IMR-90 (cell line): ENCODE data around the gene CIZ1. TPM values are rescaled to one million over a fixed set of nuclear protein-coding genes. Genes with fewer than 3 reads are reported as not detected.

Source experiments
- ATAC-seq: fragments of 200-7000 bp; cut with Tn5 transposase; 2 replicates; pipeline ENCODE4 v1.9.1; 2020; ENCODE audit warnings: low read depth, mild to moderate bottlenecking, moderate library complexity
- BruUV-seq: library from RNA; stranded (reverse); fragments of 400-500 nt; replicated peaks from 2 replicates; lab custom pipeline; 2021; lab: Mats Ljungman, UMichigan
- CTCF ChIA-PET: fragments of 300-600 bp; formaldehyde crosslinking; extraction: SDS; loops from one replicate; lab custom pipeline; 2021; ENCODE audit warnings: antibody characterized with exemption; lab: Yijun Ruan, JAX
- POLR2A ChIA-PET: fragments of 300-600 bp; sonication (Branson Sonifier 250); formaldehyde crosslinking; loops from one replicate; lab custom pipeline; 2022; ENCODE audit warnings: antibody characterized with exemption; ENCODE audit not compliant: unreplicated experiment; lab: Charles Lee
- DNase-seq: peaks from one replicate; pipeline ENCODE4 v3.0.0; 2013
- H2AFZ ChIP-seq: replicated peaks from 2 replicates; pipeline ENCODE3; 2013; ENCODE audit warnings: low read length, mild to moderate bottlenecking; ENCODE audit not compliant: poor library complexity
- H2AK5ac ChIP-seq: 2 replicates; pipeline ENCODE4 v1.6.1; 2013; ENCODE audit warnings: low read depth, low read length, inconsistent platforms
- H2AK9ac ChIP-seq: replicated peaks from 2 replicates; pipeline ENCODE3; 2013; ENCODE audit warnings: mild to moderate bottlenecking, low read depth, low read length, moderate library complexity; ENCODE audit not compliant: poor library complexity
- H2BK120ac ChIP-seq: 2 replicates; pipeline ENCODE4 v1.6.1; 2013; ENCODE audit warnings: low read depth, low read length, inconsistent platforms
- H2BK15ac ChIP-seq: 3 replicates; pipeline ENCODE4 v1.6.1; 2013; ENCODE audit warnings: low read depth, low read length, inconsistent platforms
- H2BK20ac ChIP-seq: 2 replicates; pipeline ENCODE4 v1.6.1; 2013; ENCODE audit warnings: low read depth, mild to moderate bottlenecking, inconsistent platforms, low read length, moderate library complexity
- H2BK5ac ChIP-seq: 2 replicates; pipeline ENCODE4 v1.6.1; 2013; ENCODE audit warnings: mild to moderate bottlenecking, low read depth, low read length, inconsistent platforms; ENCODE audit not compliant: poor library complexity, severe bottlenecking
- H3K14ac ChIP-seq: replicated peaks from 2 replicates; pipeline ENCODE4 v1.6.1; 2013; ENCODE audit warnings: low read depth, low read length, inconsistent platforms
- H3K18ac ChIP-seq: 2 replicates; pipeline ENCODE4 v1.6.1; 2013; ENCODE audit warnings: low read depth, low read length, control low read depth
- H3K23ac ChIP-seq: 2 replicates; pipeline ENCODE4 v1.6.1; 2013; ENCODE audit warnings: low read depth, low read length, inconsistent platforms
- H3K27ac ChIP-seq: 2 replicates; pipeline ENCODE4 v1.5.1; 2013; ENCODE audit warnings: mild to moderate bottlenecking, control low read depth, low read length; ENCODE audit not compliant: insufficient read depth
- H3K27me3 ChIP-seq: 2 replicates; pipeline ENCODE4 v1.6.1; 2013; ENCODE audit warnings: low read length; ENCODE audit not compliant: control insufficient read depth, insufficient read depth
- H3K36me3 ChIP-seq: 2 replicates; pipeline ENCODE4 v1.6.1; 2013; ENCODE audit warnings: low read length, mixed read lengths; ENCODE audit not compliant: control insufficient read depth, insufficient read depth
- H3K4ac ChIP-seq: 2 replicates; pipeline ENCODE4 v1.6.1; 2013; ENCODE audit warnings: low read depth, low read length, inconsistent platforms
- H3K4me1 ChIP-seq: 2 replicates; pipeline ENCODE4 v1.6.1; 2013; ENCODE audit warnings: low read length, mixed read lengths; ENCODE audit not compliant: control insufficient read depth, insufficient read depth
- H3K4me2 ChIP-seq: 2 replicates; pipeline ENCODE4 v1.6.1; 2013; ENCODE audit warnings: low read depth, mild to moderate bottlenecking, control low read depth, low read length, moderate library complexity
- H3K4me3 ChIP-seq: 2 replicates; pipeline ENCODE4 v1.5.1; 2013; ENCODE audit warnings: low read depth, mild to moderate bottlenecking, control low read depth, low read length, moderate library complexity; ENCODE audit not compliant: insufficient read depth
- H3K56ac ChIP-seq: 2 replicates; pipeline ENCODE4 v1.6.1; 2013; ENCODE audit warnings: low read length, inconsistent platforms; ENCODE audit not compliant: insufficient read depth; ENCODE audit errors: extremely low read depth
- H3K79me1 ChIP-seq, 2 experiments: 2 replicates each; pipeline ENCODE4 v1.6.1; 2013; ENCODE audit warnings: low read length in 2 of 2, inconsistent platforms in 1 of 2, low read depth in 1 of 2
- H3K9ac ChIP-seq: 2 replicates; pipeline ENCODE4 v1.6.1; 2013; ENCODE audit warnings: low read depth, low read length, control low read depth
- H3K9me1 ChIP-seq: 2 replicates; pipeline ENCODE4 v1.6.1; 2013; ENCODE audit warnings: low read length, inconsistent platforms; ENCODE audit not compliant: insufficient read depth
- H3K9me3 ChIP-seq: 2 replicates; pipeline ENCODE4 v1.6.1; 2013; ENCODE audit warnings: low read length; ENCODE audit not compliant: control insufficient read depth, insufficient read depth
- H4K20me1 ChIP-seq: 2 replicates; pipeline ENCODE4 v1.6.1; 2013; ENCODE audit warnings: low read length, inconsistent platforms; ENCODE audit not compliant: insufficient read depth
- H4K5ac ChIP-seq: 2 replicates; pipeline ENCODE4 v1.6.1; 2013; ENCODE audit warnings: mild to moderate bottlenecking, low read depth, low read length, control low read depth
- H4K8ac ChIP-seq, 2 experiments: 2 replicates each; pipeline ENCODE4 v1.6.1; 2013; ENCODE audit warnings: low read depth in 2 of 2, low read length in 2 of 2, control low read depth in 1 of 2, inconsistent platforms in 1 of 2
- H4K91ac ChIP-seq: 2 replicates; pipeline ENCODE4 v1.6.1; 2013; ENCODE audit warnings: low read depth, low read length, inconsistent platforms; ENCODE audit not compliant: insufficient read depth
- BHLHE40 ChIP-seq: fragments of 150-350 bp; IDR thresholded peaks from 2 replicates; pipeline ENCODE4 v1.6.1; 2016; ENCODE audit warnings: mild to moderate bottlenecking, low read depth, low read length
- CEBPB ChIP-seq: IDR thresholded peaks from 2 replicates; pipeline ENCODE4 v1.6.1; 2012; ENCODE audit warnings: low read depth, low read length, improper control_type of control experiment
- CHD1 ChIP-seq: IDR thresholded peaks from 2 replicates; pipeline ENCODE4 v1.6.1; 2012; ENCODE audit warnings: low read depth, low read length, improper control_type of control experiment
- ELK1 ChIP-seq: fragments of 150-350 bp; IDR thresholded peaks from 2 replicates; pipeline ENCODE4 v1.6.1; 2016; ENCODE audit warnings: low read depth, mild to moderate bottlenecking, low read length, moderate library complexity, borderline replicate concordance
- FOS ChIP-seq: fragments of 150-350 bp; IDR thresholded peaks from 2 replicates; pipeline ENCODE4 v1.6.1; 2016; ENCODE audit warnings: low read depth, low read length
- MAFK ChIP-seq: IDR thresholded peaks from 2 replicates; pipeline ENCODE4 v1.6.1; 2012; ENCODE audit warnings: low read depth, low read length, improper control_type of control experiment
- MAZ ChIP-seq: IDR thresholded peaks from 2 replicates; pipeline ENCODE4 v1.6.1; 2012; ENCODE audit warnings: low read depth, mild to moderate bottlenecking, low read length, improper control_type of control experiment, moderate library complexity, borderline replicate concordance
- MXI1 ChIP-seq: IDR thresholded peaks from 2 replicates; pipeline ENCODE4 v1.6.1; 2012; ENCODE audit warnings: low read depth, mild to moderate bottlenecking, low read length, moderate library complexity, borderline replicate concordance
- NFE2L2 ChIP-seq: fragments of 150-350 bp; IDR thresholded peaks from 2 replicates; pipeline ENCODE4 v1.6.1; 2016; ENCODE audit warnings: low read depth, mild to moderate bottlenecking, low read length
- RAD21 ChIP-seq: IDR thresholded peaks from 2 replicates; pipeline ENCODE4 v1.6.1; 2012; ENCODE audit warnings: low read length, improper control_type of control experiment
- RCOR1 ChIP-seq: IDR thresholded peaks from 2 replicates; pipeline ENCODE4 v1.6.1; 2012; ENCODE audit warnings: mild to moderate bottlenecking, low read length, improper control_type of control experiment; ENCODE audit not compliant: insufficient replicate concordance
- RFX5 ChIP-seq: IDR thresholded peaks from 2 replicates; pipeline ENCODE4 v1.8.0; 2012; ENCODE audit warnings: low read depth, mild to moderate bottlenecking, low read length, moderate library complexity
- SMC3 ChIP-seq: fragments of 150-350 bp; IDR thresholded peaks from 2 replicates; pipeline ENCODE4 v1.6.1; 2016; ENCODE audit warnings: low read depth, mild to moderate bottlenecking, antibody characterized with exemption, low read length, moderate library complexity
- WGBS, 2 experiments: methylation state at CpG; one replicate each; pipeline versions ENCODE4 v1.1.5 to v1.1.7; 2013; ENCODE audit warnings: missing lambda C conversion rate in 2 of 2; ENCODE audit not compliant: insufficient read length in 1 of 2; ENCODE audit errors: extremely low coverage in 2 of 2; 5-methylcytosine and 5-hydroxymethylcytosine counted together
- dilution Hi-C: fragments of 300-500 bp; cut with HindIII; formaldehyde crosslinking; loops from one replicate; pipeline ENCODE4 v1.14.3; 2018; ENCODE audit warnings: low sequenced_read_pairs; ENCODE audit not compliant: unreplicated experiment
- in situ Hi-C: fragments of 300-500 bp; cut with MboI; formaldehyde crosslinking; loops from 3 replicates; pipeline ENCODE4 v1.14.3; 2019; ENCODE audit warnings: low sequenced_read_pairs, inconsistent platforms, mixed read lengths
- intact Hi-C: fragments of 100-400 bp; cut with micrococcal nuclease; formaldehyde crosslinking; loops from 2 replicates; pipeline ENCODE4 v1.10.0; 2022
- polyA plus RNA-seq, 3 experiments: library from polyadenylated mRNA; depleted of rRNA; stranded (reverse); fragments of >200 nt; gene quantifications; 2 replicates each; pipeline ENCODE4 v1.2.3, GENCODE V29; 2012; ENCODE audit warnings: low replicate concordance in 1 of 3
- total RNA-seq: library from RNA; depleted of rRNA; stranded (reverse); fragments of >200 nt; gene quantifications from 2 replicates; pipeline ENCODE4 v1.2.3, GENCODE V29; 2012
- TF ChIP-seq, protein P1 (sequence below): conservative IDR thresholded peaks from 2 replicates; pipeline ENCODE4 v1.5.1; 2012; ENCODE audit warnings: mild to moderate bottlenecking, low read depth, low read length, improper control_type of control experiment
- TF ChIP-seq, protein P2 (sequence below): fragments of 150-350 bp; IDR thresholded peaks from 2 replicates; pipeline ENCODE4 v1.6.1; 2017; ENCODE audit warnings: mild to moderate bottlenecking, antibody characterized with exemption, low read length, low read depth

The CIZ1 gene
- total and polyA plus RNA-seq, 2 of the 4 experiments (the other 2 are of a cell fraction) = 13.8 to 51.9 TPM

GRCh38 chr9:128149951-128150593, 41.3 kb downstream of the CIZ1 start:
- no peaks in the 10 kb centered on the region for H3K36me3 ChIP-seq
- H4K91ac ChIP-seq = no peak overlapping the region
- H3K23ac ChIP-seq = no peak overlapping the region
- no peak overlapping the region for H3K9ac ChIP-seq
- WGBS, 2 experiments = 64% methylated on average over 3 of the region's 11 CpGs; no CpG with 5 or more reads in 1 of the 2 experiments
- DNase-seq (no peak), ATAC-seq (no peak)
- no peak overlapping the region for H3K4me2 ChIP-seq
- peaks cover 13% of the 10 kb centered on the region; the same call in 1 of the 2 replicates for H3K27me3 ChIP-seq
- no peaks in the 10 kb centered on the region for H3K79me1 ChIP-seq
- in situ Hi-C loops = no loop called here
- no peak overlapping the region for H2BK15ac ChIP-seq
- BruUV-seq = no TSS peak
- no peak overlapping the region for H3K4me3 ChIP-seq
- no peak overlapping the region for H4K8ac ChIP-seq
- no peak overlapping the region for H3K18ac ChIP-seq
- TF ChIP-seq, protein P1, sequence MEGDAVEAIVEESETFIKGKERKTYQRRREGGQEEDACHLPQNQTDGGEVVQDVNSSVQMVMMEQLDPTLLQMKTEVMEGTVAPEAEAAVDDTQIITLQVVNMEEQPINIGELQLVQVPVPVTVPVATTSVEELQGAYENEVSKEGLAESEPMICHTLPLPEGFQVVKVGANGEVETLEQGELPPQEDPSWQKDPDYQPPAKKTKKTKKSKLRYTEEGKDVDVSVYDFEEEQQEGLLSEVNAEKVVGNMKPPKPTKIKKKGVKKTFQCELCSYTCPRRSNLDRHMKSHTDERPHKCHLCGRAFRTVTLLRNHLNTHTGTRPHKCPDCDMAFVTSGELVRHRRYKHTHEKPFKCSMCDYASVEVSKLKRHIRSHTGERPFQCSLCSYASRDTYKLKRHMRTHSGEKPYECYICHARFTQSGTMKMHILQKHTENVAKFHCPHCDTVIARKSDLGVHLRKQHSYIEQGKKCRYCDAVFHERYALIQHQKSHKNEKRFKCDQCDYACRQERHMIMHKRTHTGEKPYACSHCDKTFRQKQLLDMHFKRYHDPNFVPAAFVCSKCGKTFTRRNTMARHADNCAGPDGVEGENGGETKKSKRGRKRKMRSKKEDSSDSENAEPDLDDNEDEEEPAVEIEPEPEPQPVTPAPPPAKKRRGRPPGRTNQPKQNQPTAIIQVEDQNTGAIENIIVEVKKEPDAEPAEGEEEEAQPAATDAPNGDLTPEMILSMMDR = no peak
- TF ChIP-seq BHLHE40 = no peak
- TF ChIP-seq, protein P2, sequence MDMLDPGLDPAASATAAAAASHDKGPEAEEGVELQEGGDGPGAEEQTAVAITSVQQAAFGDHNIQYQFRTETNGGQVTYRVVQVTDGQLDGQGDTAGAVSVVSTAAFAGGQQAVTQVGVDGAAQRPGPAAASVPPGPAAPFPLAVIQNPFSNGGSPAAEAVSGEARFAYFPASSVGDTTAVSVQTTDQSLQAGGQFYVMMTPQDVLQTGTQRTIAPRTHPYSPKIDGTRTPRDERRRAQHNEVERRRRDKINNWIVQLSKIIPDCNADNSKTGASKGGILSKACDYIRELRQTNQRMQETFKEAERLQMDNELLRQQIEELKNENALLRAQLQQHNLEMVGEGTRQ = no peak
- no peak for TF ChIP-seq MXI1
- TF ChIP-seq MAFK = no peak
- no peak for TF ChIP-seq NFE2L2
- no peak for TF ChIP-seq FOS
- no peak for TF ChIP-seq RCOR1
- no peak for TF ChIP-seq ELK1
- TF ChIP-seq CEBPB = no peak
- no peak for TF ChIP-seq RFX5
- TF ChIP-seq MAZ = no peak
- no peak for TF ChIP-seq CHD1
- TF ChIP-seq SMC3 = no peak
- no peak for TF ChIP-seq RAD21
- H4K5ac ChIP-seq = no peak overlapping the region
- H2AK9ac ChIP-seq = no peak overlapping the region
- no peaks in the 10 kb centered on the region; the same call in 1 of the 2 replicates for H4K20me1 ChIP-seq
- H3K9me3 ChIP-seq = no peaks in the 10 kb centered on the region
- POLR2A ChIA-PET = no interaction called here
- H2AK5ac ChIP-seq = no peak overlapping the region
- no peak overlapping the region for H3K4ac ChIP-seq
- no peaks in the 10 kb centered on the region for H3K9me1 ChIP-seq
- H3K14ac ChIP-seq = no peak overlapping the region
- no peaks in the 10 kb centered on the region for H3K4me1 ChIP-seq
- H2BK5ac ChIP-seq = no peak overlapping the region
- CTCF ChIA-PET = no interaction called here
- no peak overlapping the region for H2AFZ ChIP-seq
- H2BK120ac ChIP-seq = no peak overlapping the region
- intact Hi-C loops = no loop called here
- H2BK20ac ChIP-seq = no peak overlapping the region
- no peak overlapping the region for H3K27ac ChIP-seq
- dilution Hi-C loops = no loop called here
- H3K56ac ChIP-seq = no peak overlapping the region
